K562 (cell line): ENCODE results near the gene PIH1D1. TPM values are rescaled to one million over a fixed set of nuclear protein-coding genes. Genes with fewer than 3 reads are reported as not detected.

Source experiments
- ARID3B ChIP-seq: fragments of 250-450 bp; sonication (Bioruptor Pico); IDR thresholded peaks from 2 replicates; pipeline ENCODE4 v1.4.0; 2020; ENCODE audit warnings: borderline replicate concordance
- CCAR2 ChIP-seq: fragments of 200-400 bp; formaldehyde crosslinking; IDR thresholded peaks from 2 replicates; pipeline ENCODE4 v1.6.1; 2017; ENCODE audit warnings: mild to moderate bottlenecking, low read depth, low read length
- CREB5 ChIP-seq: fragments of 250-450 bp; sonication (Bioruptor Pico); IDR thresholded peaks from 2 replicates; pipeline ENCODE4 v1.5.0; 2020; ENCODE audit warnings: mild to moderate bottlenecking
- ERF ChIP-seq: fragments of 450-650 bp; formaldehyde crosslinking; IDR thresholded peaks from 2 replicates; pipeline ENCODE4 v1.4.0; 2020; ENCODE audit warnings: mild to moderate bottlenecking, mixed read lengths
- GABPB2 ChIP-seq: fragments of 250-450 bp; sonication (Bioruptor Pico); conservative IDR thresholded peaks from 2 replicates; pipeline ENCODE4 v1.5.1; 2021; ENCODE audit warnings: mild to moderate bottlenecking
- KLF1 ChIP-seq: fragments of 450-650 bp; IDR thresholded peaks from 2 replicates; pipeline ENCODE4 v1.6.1; 2016; ENCODE audit warnings: missing genetic modification characterization, missing compliant biosample characterization
- MITF ChIP-seq: IDR thresholded peaks from 2 replicates; pipeline ENCODE4 v1.6.1; 2014; ENCODE audit warnings: antibody characterized with exemption
- NR1H2 ChIP-seq: sonication (generic); formaldehyde crosslinking; IDR thresholded peaks from 2 replicates; pipeline ENCODE4 v1.4.0; 2020; ENCODE audit warnings: mild to moderate bottlenecking, missing genetic modification reagents
- PCBP1 ChIP-seq: fragments of 200-400 bp; formaldehyde crosslinking; IDR thresholded peaks from 2 replicates; pipeline ENCODE4 v1.6.1; 2018; ENCODE audit warnings: mild to moderate bottlenecking, low read depth, low read length; ENCODE audit not compliant: poor library complexity, severe bottlenecking
- RB1 ChIP-seq: fragments of 450-650 bp; IDR thresholded peaks from 2 replicates; pipeline ENCODE4 v1.6.1; 2017; ENCODE audit warnings: low read depth, mild to moderate bottlenecking
- SMARCC2 ChIP-seq: fragments of 450-650 bp; IDR thresholded peaks from 2 replicates; pipeline ENCODE4 v1.6.1; 2017; ENCODE audit warnings: antibody characterized with exemption, moderate library complexity, mild to moderate bottlenecking, low read depth
- STAT5B ChIP-seq: fragments of 250-450 bp; sonication (Bioruptor Pico); IDR thresholded peaks from 2 replicates; pipeline ENCODE4 v1.8.0; 2021; ENCODE audit warnings: mild to moderate bottlenecking, inconsistent platforms
- XRCC5 ChIP-seq: fragments of 200-400 bp; formaldehyde crosslinking; IDR thresholded peaks from 2 replicates; pipeline ENCODE4 v1.6.1; 2017; ENCODE audit warnings: low read depth, mild to moderate bottlenecking, low read length
- ZBTB11 ChIP-seq, 3 experiments: fragments of 200-800 bp in 1 of 3; fragments of 250-450 bp in 1 of 3; fragments of 450-650 bp in 1 of 3; sonication (Bioruptor Pico) in 1 of 3; sonication (Bioruptor generic) in 1 of 3; formaldehyde crosslinking in 1 of 3; IDR thresholded peaks; 2 replicates each; pipeline versions ENCODE4 v1.6.1 to v1.8.0; 2016 to 2022; ENCODE audit warnings: mild to moderate bottlenecking in 2 of 3, missing genetic modification characterization in 2 of 3, missing compliant biosample characterization in 1 of 3, moderate library complexity in 1 of 3
- ZFP30 ChIP-seq: fragments of 250-450 bp; sonication (Bioruptor Pico); IDR thresholded peaks from 2 replicates; pipeline ENCODE4 v1.8.0; 2022; ENCODE audit warnings: moderate library complexity, mild to moderate bottlenecking, inconsistent platforms, borderline replicate concordance
- ZKSCAN8 ChIP-seq: fragments of 200-800 bp; sonication (Bioruptor generic); IDR thresholded peaks from 2 replicates; pipeline ENCODE4 v1.6.1; 2016; ENCODE audit warnings: missing genetic modification characterization, missing compliant biosample characterization
- ZNF133 ChIP-seq: fragments of 250-450 bp; sonication (Bioruptor Pico); IDR thresholded peaks from 2 replicates; pipeline ENCODE4 v1.4.0; 2020; ENCODE audit warnings: mild to moderate bottlenecking
- polyA plus RNA-seq, 8 experiments: library from polyadenylated mRNA; depleted of rRNA in 4 of 8; stranded (reverse) in 5 of 8; unstranded in 3 of 8; fragments of >200 nt; fragmentation: Nextera tagmentation in 2 of 8; fragmentation: Illumina TruSeq in 1 of 8; extraction: Ambion mirVana in 2 of 8; extraction: Trizol in 1 of 8; gene quantifications; 2 replicates each; pipeline versions ENCODE4 v1.2.1 to v1.2.3, GENCODE V29; 2011 to 2014; ENCODE audit warnings: inconsistent platforms in 1 of 8, missing spikeins in 1 of 8
- total RNA-seq, 7 experiments: library from RNA; depleted of rRNA in 6 of 7; stranded (reverse); fragments of >200 nt in 6 of 7; fragmentation: Illumina TruSeq in 2 of 7; extraction: Trizol in 2 of 7; gene quantifications; 2 replicates each; pipeline versions ENCODE4 v1.2.1 to v1.2.3, GENCODE V29; 2011 to 2021; ENCODE audit warnings: low replicate concordance in 1 of 7

PIH1D1 gene
- total and polyA plus RNA-seq, 9 of the 15 experiments (the other 6 are each of a cell fraction or from before 2014, with no cell fraction given): 26.5 to 224 (median 137) TPM

- peak in 1 of 3 experiments; percentile 74; a peak in 2 of 6 replicates for TF ChIP-seq ZBTB11 (CRISPR knock-in tag; IDR thresholded peaks at IDR 0.05)
- no peak for TF ChIP-seq CREB5 (CRISPR knock-in tag)
- TF ChIP-seq ZNF133: no peak
- TF ChIP-seq PCBP1: no peak
- TF ChIP-seq SMARCC2: no peak
- no peak for TF ChIP-seq CCAR2
- peak; percentile 56; the same call in 1 of the 2 replicates for TF ChIP-seq RB1
- TF ChIP-seq ZKSCAN8 (CRISPR knock-in tag): no peak
- no peak for TF ChIP-seq NR1H2 (CRISPR knock-in tag)
- TF ChIP-seq GABPB2: no peak
- TF ChIP-seq ARID3B (CRISPR knock-in tag): no peak
- TF ChIP-seq XRCC5: no peak
- no peak for TF ChIP-seq KLF1
- TF ChIP-seq STAT5B (CRISPR knock-in tag): no peak
- TF ChIP-seq ERF (CRISPR knock-in tag): no peak
- no peak for TF ChIP-seq MITF
- no peak for TF ChIP-seq ZFP30 (CRISPR knock-in tag)
These were observed 1.6 kb upstream of the PIH1D1 start, which contains the start of gene ALDH16A1 (continued) for GRCh38 chr19:49453013-49453756.
